Tibial nerve (tissue), 4 donors: ENCODE data around the gene ALS2.

Source experiments
- CTCF ChIP-seq, 5 experiments: fragments of 200-600 bp in 3 of 5; fragments of 450-650 bp in 2 of 5; sonication (generic) in 3 of 5; IDR thresholded peaks; one replicate each; pipeline ENCODE4 v1.5.1; 2016 to 2019; ENCODE audit warnings: antibody characterized with exemption in 5 of 5, mild to moderate bottlenecking in 3 of 5, moderate library complexity in 2 of 5
- EP300 ChIP-seq, 2 donors: sonication (generic); formaldehyde crosslinking; IDR thresholded peaks; one replicate each; pipeline ENCODE4 v1.6.1; 2017; ENCODE audit warnings: antibody characterized with exemption in 2 of 2, mild to moderate bottlenecking in 1 of 2
- POLR2A ChIP-seq, 2 donors: fragments of 450-650 bp; IDR thresholded peaks; one replicate each; pipeline ENCODE4 v1.6.1; 2017; ENCODE audit warnings: antibody characterized with exemption in 2 of 2, mild to moderate bottlenecking in 2 of 2, moderate library complexity in 2 of 2

DNA sequence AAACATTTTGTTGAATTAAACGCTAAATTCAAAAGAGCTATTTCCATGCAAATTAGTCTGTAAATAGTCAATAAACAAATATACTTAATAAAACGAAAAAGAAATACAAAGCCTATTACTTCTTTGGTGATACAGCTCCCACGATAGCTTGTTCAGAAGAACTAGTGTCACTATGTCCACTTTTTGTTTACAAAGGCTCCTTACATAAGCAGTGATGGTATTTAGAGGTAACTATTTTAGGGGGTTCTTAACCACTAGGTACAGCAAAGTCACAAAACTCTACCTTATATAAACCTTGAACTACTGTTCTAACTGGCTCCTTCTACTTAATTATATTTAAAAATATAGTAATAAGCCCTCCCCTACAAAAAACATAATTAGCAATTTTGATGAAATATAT is 21.9 kb downstream of the ALS2 start:
- no peak for TF ChIP-seq CTCF (IDR thresholded peaks at IDR 0.05)
- TF ChIP-seq POLR2A (IDR thresholded peaks at IDR 0.05) = no peak
- TF ChIP-seq EP300 (IDR thresholded peaks at IDR 0.05) = no peak
